Ishikawa (cell line): Measurements from ENCODE around the gene VASN.

Experiments used
- EGR1 ChIP-seq: IDR thresholded peaks from 2 replicates; pipeline ENCODE4 v1.6.1; 2012
- EP300 ChIP-seq: IDR thresholded peaks from 2 replicates; pipeline ENCODE4 v1.6.1; 2012; ENCODE audit warnings: borderline replicate concordance
- FOXM1 ChIP-seq: IDR thresholded peaks from 2 replicates; pipeline ENCODE4 v1.6.1; 2012; ENCODE audit warnings: low read depth, borderline replicate concordance
- NFIC ChIP-seq: IDR thresholded peaks from 2 replicates; pipeline ENCODE4 v1.6.1; 2012
- RAD21 ChIP-seq: IDR thresholded peaks from 2 replicates; pipeline ENCODE4 v1.6.1; 2012; ENCODE audit warnings: low read depth
- REST ChIP-seq: IDR thresholded peaks from 2 replicates; pipeline ENCODE4 v1.6.1; 2012; ENCODE audit warnings: low read depth, mild to moderate bottlenecking
- TAF1 ChIP-seq: IDR thresholded peaks from 2 replicates; pipeline ENCODE4 v1.6.1; 2012; ENCODE audit warnings: low read depth, mild to moderate bottlenecking
- ZBTB7A ChIP-seq: IDR thresholded peaks from 2 replicates; pipeline ENCODE4 v1.6.1; 2012; ENCODE audit warnings: low read depth
- TF ChIP-seq, protein P1 (sequence below): IDR thresholded peaks from 2 replicates; pipeline ENCODE4 v1.6.1; 2012

DNA sequence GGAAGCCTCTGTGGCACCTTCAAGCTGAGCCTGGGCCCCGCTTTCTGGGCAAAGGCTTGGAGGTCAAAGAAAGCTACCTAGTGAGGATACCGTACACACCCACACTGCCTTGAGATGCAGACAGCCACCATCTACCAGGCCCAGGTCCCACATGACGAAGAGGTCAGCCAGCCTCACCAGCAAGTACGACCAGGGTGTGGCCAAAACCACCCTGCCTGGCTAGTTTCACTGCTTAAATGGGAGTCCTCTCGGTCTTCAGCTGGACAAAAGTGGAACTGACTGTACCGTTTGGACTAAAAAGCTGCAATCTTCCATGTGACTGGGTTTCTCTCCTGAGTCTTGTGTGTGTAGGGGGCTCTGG is 21.6 kb downstream of the VASN start:
- TF ChIP-seq RAD21 (no peak), TAF1 (no peak), NFIC (no peak), ZBTB7A (no peak), FOXM1 (no peak), EGR1 (no peak), REST (no peak), EP300 (no peak)
- TF ChIP-seq, protein P1, sequence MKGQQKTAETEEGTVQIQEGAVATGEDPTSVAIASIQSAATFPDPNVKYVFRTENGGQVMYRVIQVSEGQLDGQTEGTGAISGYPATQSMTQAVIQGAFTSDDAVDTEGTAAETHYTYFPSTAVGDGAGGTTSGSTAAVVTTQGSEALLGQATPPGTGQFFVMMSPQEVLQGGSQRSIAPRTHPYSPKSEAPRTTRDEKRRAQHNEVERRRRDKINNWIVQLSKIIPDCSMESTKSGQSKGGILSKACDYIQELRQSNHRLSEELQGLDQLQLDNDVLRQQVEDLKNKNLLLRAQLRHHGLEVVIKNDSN, result no peak
